ENCODE data around the gene COPZ2.

DNA sequence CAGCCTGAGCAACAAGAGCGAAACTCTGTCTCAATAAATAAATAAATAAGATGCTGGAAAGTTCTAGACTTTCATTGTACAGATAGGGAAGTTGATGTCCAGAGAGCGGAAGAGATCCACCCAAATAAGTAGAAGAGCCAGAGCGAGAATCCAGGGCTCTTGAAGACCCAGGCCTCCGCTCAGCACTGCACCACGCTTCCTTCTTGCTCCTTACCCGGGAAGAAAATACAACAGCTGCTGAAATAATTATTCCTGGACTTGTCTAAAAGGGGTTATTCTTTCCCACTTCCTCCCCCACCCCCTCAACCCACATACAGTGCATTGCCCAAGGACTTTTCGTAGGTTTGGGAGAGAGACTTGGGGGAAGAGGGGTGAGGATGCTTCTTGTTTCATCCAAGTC lies 40.0 kb downstream of the COPZ2 start:
- TF ChIP-seq, protein P1, sequence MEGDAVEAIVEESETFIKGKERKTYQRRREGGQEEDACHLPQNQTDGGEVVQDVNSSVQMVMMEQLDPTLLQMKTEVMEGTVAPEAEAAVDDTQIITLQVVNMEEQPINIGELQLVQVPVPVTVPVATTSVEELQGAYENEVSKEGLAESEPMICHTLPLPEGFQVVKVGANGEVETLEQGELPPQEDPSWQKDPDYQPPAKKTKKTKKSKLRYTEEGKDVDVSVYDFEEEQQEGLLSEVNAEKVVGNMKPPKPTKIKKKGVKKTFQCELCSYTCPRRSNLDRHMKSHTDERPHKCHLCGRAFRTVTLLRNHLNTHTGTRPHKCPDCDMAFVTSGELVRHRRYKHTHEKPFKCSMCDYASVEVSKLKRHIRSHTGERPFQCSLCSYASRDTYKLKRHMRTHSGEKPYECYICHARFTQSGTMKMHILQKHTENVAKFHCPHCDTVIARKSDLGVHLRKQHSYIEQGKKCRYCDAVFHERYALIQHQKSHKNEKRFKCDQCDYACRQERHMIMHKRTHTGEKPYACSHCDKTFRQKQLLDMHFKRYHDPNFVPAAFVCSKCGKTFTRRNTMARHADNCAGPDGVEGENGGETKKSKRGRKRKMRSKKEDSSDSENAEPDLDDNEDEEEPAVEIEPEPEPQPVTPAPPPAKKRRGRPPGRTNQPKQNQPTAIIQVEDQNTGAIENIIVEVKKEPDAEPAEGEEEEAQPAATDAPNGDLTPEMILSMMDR (IDR thresholded peaks at IDR 0.05), result no peak
- TF ChIP-seq POLR2A (IDR thresholded peaks at IDR 0.05) (no peak), POLR2AphosphoS5 (IDR thresholded peaks at IDR 0.05) (no peak)

All from suprapubic skin (tissue), 4 donors.